Left renal cortex interstitium (tissue), 4 donors: ENCODE results near the gene HNRNPLL. TPM values are rescaled to one million over a fixed set of nuclear protein-coding genes. Genes with fewer than 3 reads are reported as not detected.
"Not testable (repeated sequence)": the region's sequence is repeated elsewhere in the genome, so short reads cannot be mapped to it uniquely, and the experiment has no call there.

ENCODE experiments used
- DNase-seq, 4 donors: peaks; one replicate each; pipeline ENCODE4 v3.0.0-alpha.2; 2013; ENCODE audit warnings: low read depth in 4 of 4, low spot score in 2 of 4, missing footprints in 1 of 4
- polyA plus RNA-seq, 4 donors: library from polyadenylated mRNA; unstranded; fragments of 120-200 nt; gene quantifications; one replicate each; pipeline ENCODE4 v1.2.1, GENCODE V29; 2013; ENCODE audit not compliant: insufficient read length in 4 of 4

The HNRNPLL gene
- polyA plus RNA-seq, 4 donors: 71.9 to 81.9 (median 74.5) TPM

DNA sequence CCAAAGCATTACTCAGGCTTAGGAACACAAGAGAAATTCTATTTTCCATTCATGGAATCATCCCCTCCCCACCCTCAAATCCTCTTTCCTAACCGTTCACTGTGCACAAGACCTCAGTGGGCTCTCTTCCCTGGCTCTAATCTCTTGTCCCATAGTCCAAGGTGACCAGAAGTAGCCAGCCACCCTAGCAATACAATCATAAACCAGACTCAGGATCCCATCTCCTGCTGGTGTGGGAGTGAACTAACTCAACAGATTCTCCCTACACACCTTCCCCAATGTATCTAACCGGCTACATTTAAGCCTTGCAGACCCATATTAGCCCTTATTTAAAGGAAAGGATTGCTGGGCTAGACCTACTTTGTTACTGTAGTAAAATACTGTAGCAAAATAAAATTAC, 45.5 kb downstream of the HNRNPLL start:
- DNase-seq: no peak

DNA sequence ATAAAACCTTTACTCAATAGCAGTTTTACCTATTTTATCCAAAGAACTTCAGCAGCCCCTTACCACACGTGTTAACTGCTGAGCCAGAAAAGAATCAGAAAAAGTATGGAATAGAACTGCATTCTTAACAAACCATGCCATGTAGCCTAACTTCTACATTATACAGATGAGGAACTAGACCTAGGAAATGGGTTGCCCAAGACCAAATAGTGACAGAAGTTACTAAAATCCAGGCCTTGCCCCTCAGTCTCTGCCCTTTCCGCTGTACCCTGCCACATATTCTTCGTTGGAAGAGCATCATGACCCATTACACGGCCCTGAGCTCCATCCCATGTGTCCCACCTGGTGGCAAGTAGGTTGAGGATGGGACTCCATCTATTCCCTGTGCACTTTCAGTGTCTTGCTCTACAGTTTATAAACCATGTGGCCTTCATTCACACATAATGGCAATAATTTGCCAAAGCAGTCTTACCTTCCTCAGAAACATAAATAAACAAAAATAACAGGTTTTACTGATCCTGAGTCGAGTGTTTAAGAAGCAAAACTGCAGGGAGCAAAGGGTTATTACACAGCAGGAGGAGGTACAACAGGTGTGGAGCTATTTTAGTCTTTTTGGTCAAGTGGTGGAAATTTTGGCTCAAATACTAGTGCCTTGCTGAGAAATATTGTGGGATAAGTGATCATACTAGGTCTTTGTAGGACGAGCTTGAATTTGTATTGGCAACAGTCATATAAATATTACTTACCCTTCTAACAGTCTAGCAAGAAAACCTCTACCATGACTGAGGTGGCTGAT, 46.5 kb downstream of the HNRNPLL start:
- no peak for DNase-seq

DNA sequence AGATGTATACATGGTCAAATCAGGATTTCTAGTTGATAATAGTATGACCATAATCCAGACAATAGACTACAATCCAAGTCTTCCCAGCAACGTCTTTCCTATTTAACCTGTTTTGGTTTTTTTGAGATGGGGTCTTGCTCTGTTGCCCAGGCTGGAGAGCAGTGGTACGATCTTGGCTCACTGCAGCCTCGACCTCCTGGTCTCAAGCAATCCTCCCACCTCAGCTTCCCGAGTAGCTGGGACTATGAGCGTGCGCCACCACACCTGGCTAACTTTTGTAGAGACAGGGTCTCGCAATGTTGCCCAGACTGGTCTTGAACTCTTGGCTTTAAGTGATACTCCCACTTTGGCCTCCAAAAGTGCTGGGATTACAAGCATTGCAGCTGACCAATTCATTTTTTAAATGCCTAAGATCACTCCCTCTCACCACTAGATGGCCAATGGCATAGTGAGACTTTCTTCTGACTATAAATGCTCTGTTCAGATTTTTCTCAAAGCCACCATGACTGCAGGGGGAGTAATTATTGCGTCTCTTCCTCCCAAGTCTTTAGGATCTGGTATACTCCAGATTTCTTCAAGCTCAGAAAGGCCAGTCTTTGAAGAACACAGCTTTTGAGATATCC, 47.6 kb downstream of the HNRNPLL start:
- no peak for DNase-seq

- DNase-seq: no peak
Observed at GRCh38 chr2:38553554-38553953, 49.2 kb downstream of the HNRNPLL start.

DNA sequence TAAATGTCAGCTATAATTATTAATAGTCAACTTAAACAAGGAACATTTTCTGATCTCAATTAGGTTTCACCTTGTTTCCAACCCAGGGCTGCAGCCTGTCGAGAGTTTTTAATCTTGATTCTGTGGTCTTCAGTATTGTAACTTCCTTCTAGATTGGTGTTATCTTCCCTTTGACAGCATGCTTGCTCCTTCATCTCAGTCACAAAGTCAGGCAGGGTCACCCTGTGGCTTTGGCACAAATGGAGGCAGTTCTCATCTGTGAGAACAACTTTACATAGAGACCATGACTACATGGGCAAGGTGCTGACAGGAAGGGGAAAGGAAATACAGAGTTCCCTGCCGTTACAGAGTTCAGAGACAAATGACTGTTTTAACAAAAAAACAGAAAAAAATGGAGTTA, 50.5 kb downstream of the HNRNPLL start:
- no peak for DNase-seq

- DNase-seq: no peak
Observed at GRCh38 chr2:38551746-38552145, 51.0 kb downstream of the HNRNPLL start.

DNA sequence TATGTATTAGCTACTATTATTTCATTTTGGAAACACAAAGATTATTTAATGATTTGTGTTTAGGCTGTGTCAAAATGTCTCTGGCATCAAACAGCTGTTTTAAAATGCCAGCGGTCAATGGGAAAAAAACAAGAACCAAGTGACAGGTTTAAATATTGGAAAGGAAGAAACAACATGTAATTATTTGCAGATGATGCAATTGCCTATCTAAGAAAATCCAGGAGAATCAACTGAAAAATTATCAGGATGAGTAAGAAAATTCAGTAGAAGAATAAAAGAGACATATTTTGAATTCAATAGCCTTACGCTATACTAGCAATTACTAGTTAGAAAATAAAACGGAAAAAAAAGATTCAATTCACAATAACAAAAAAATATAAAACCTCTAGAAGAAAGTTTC, 51.6 kb downstream of the HNRNPLL start:
- DNase-seq: no peak

DNA sequence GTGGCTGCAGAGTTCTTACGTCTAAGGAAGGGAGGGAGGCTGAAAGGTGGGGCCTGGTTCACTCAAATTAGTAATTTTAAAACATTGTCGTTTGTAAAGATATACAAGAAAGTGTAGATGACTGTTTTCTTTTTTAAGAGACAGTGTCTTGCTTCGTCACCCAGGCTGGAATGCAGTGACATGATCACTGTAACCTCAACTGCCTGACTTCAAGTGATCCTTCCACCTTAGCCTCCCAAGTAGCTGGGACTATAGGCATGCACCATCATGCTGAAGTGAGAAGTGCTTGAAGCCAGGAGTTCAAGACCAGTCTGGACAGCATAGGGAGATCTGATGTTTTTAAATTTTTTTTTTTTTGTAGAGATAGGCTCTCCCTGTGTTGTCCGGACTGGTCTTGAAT, 52.9 kb downstream of the HNRNPLL start:
- DNase-seq: no peak

- no peak for DNase-seq
Observed at GRCh38 chr2:38549071-38549704, 53.5 kb downstream of the HNRNPLL start.

GRCh38 chr2:38547791-38548190, 54.9 kb downstream of the HNRNPLL start:
- no peak for DNase-seq

DNA sequence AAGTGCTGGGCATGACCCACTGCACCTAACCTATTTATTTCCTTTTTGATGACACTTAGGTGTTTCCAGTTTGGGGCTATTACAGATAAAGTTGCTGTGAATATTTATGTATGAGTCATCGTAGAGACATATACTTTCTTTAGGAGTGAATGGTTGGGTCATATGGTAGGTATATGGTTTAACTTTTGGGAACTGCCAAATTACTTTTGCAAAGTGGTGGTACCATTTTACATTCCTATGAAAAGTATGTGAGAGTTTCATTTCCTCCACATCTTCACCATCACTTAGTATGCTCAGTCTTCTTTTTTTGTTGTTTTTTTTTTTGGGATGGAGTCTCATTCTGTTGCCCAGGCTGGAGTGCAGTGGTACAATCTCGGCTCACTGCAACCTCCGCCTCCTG, 56.1 kb downstream of the HNRNPLL start:
- DNase-seq: no peak

- DNase-seq: no peak
Observed at GRCh38 chr2:38546064-38546463, 56.7 kb downstream of the HNRNPLL start.

DNA sequence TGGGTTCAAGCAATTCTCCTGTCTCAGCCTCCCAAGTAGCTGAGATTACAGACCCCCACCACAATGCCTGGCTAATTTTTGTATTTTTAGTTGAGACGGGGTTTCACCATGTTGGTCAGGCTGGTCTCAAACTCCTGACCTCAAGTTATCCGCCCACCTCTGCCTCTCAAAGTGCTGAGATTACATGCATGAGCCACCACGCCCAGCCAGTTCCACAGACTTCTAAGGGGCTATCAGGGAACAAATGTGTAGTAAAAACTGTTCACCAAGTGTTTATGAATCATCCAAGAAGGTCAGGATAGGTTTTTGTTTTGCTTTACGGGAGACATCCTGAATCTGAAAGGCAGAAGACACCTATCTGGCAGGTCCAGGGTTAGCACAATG, 60.5 kb downstream of the HNRNPLL start:
- not testable (repeated sequence) for DNase-seq

DNA sequence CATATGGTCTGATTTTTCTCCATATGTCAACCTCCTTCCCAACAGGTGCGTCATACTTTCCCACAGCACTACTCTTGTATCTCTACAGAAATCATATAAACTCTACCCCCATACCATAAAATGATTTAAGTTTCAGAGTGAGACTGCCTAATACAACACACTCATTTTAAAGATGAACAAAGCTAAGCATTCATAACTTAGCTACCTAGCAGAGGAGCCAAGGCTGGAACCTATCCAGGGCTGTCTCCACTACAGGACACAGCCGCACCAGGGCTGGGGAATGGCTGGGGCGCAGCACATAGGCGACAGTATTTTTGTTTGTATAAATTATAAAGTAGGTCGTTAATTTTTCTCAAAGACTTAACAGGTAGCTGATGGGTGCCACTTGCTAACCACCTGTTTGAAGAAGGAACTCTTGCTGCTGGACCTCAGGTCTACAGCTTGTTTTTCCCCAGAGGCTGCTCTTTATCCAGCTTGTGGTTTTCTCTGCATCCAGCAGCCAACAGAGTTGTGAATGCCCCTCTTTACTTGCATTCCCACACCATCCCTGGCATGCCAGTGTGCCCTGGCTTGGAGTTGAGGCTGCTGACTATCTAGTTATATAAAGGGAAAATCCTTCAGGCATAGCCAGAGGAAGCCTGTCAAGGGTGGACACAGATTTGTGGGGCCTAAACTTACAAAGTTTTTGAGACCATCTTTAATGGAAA, 62.0 kb downstream of the HNRNPLL start:
- DNase-seq: no peak

DNA sequence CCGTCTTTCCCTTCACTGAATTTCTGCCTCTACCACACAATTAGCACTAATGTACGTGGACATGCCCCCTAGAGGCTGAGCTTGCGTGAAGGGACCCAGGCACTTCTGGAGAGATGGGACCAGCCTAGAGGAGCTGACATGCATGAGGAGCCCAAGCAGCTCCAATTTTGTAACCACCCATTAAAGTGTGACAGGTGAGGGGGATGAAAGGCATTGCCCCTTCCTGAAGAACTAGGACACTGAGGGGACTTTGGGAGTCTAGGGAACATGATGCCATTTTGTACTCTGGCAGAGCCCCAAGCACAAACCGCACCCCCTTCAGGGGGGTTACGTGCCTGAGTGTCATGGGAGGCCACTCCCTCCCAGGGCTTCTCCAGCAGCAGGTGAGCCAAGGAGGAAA, 63.6 kb downstream of the HNRNPLL start:
- DNase-seq: no peak

GRCh38 chr2:38537937-38538525, 64.7 kb downstream of the HNRNPLL start:
- no peak for DNase-seq

- not testable (repeated sequence) for DNase-seq
Observed at GRCh38 chr2:38537296-38537695, 65.4 kb downstream of the HNRNPLL start.

DNA sequence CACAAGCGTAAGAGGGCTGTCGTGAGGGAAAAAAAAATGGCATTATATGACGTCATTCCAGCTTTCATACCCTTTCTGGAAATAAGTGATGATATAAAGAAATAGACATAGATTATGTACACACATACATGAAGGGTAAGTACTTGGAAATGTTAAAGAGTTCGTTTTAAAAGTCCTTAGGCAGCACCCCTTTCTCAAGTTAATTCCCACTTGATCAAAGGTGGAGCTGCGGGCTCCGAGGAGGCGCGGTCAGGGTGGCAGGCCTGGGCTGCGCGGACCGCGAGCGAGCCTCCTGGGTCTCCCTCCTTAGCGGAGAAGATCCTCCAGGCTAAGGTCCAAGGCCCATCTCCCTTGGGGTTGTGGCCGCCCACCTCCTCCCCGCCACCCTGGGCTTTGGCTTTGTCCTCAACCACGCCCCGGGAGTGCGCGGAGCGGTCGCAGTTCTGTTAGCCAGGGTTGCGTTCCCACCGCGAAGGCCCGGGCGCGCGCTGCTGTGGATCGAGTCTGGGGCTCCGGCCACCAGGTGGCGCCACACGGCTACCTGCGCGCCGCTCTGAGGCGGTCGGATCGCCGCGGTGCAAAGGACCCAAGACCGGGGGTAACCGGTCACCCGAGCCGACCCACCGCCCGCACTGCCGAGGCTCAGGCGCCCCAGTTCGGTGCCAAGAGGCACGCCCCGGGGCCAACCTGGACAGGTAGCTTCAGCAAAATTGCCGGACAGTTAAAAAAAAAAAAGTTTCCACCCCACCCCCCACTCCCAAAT, 66.8 kb downstream of the HNRNPLL start:
- DNase-seq: peak in 3 of 4 donors; percentile 59 to 74 (median 65)

- no peak for DNase-seq
Observed at GRCh38 chr2:38535404-38535743, 67.4 kb downstream of the HNRNPLL start.

DNA sequence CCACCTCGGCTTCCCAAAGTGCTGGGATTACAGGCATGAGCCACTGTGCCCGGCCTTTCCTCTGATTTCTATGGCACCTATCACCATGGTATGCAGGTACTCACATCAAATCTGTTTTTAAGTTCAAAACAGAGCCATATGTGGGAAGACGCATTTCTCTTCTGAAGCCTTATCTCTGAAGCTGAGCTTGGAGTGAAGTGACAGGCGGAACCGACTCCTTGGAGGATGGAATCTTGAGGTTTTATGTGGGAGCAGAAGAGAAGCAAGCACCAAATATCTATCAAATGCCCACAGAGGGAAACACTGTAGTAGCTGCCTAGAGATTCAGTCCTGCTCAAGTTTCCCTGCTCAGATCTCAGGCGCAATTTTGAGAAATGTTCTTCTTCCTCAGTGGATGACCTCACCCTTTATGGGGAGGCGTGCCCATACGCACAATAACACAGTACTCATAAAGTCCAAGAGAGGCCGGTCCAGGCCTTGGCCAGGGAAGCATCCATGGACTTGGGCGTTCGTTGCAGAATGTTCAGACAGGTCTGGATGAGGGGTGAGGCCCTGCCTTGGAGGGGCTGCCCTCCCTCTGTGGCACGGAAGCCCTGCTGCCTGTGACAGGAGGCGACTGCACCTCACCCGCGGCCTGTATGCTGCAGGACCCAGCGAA, 67.9 kb downstream of the HNRNPLL start:
- no peak for DNase-seq
